Thyroid gland (tissue), 4 donors: Measurements from ENCODE around the gene GIPC1.

Experiments
- CTCF ChIP-seq, 6 experiments: fragments of 200-600 bp in 3 of 6; fragments of 450-650 bp in 3 of 6; sonication (generic) in 3 of 6; IDR thresholded peaks; one replicate each; pipeline ENCODE4 v1.5.1; 2016 to 2019; ENCODE audit warnings: antibody characterized with exemption in 6 of 6, mild to moderate bottlenecking in 2 of 6, inconsistent platforms in 1 of 6, moderate library complexity in 1 of 6
- POLR2A ChIP-seq, 2 donors: fragments of 450-650 bp; IDR thresholded peaks; one replicate each; pipeline ENCODE4 v1.6.1; 2017; ENCODE audit warnings: antibody characterized with exemption in 2 of 2, mild to moderate bottlenecking in 2 of 2, moderate library complexity in 1 of 2

- TF ChIP-seq CTCF (IDR thresholded peaks at IDR 0.05): no peak
- peak in 1 of 2 donors; percentile 80 for TF ChIP-seq POLR2A (IDR thresholded peaks at IDR 0.05)
Measured at GRCh38 chr19:14496029-14496833, at the start of gene GIPC1.
